Suprapubic skin (tissue), 4 donors: Measurements from ENCODE around the gene MGAM2. TPM values are rescaled to one million over a fixed set of nuclear protein-coding genes. Genes with fewer than 3 reads are reported as not detected.

Source experiments
- DNase-seq, 2 donors: peaks; one replicate each; pipeline ENCODE4 v3.0.0-alpha.2; 2019; ENCODE audit warnings: low spot score in 2 of 2
- H3K27ac ChIP-seq: fragments of 200-600 bp; sonication (generic); one replicate; pipeline ENCODE4 v1.5.1; 2019
- H3K27me3 ChIP-seq: fragments of 200-600 bp; sonication (generic); one replicate; pipeline ENCODE4 v1.5.1; 2019
- H3K36me3 ChIP-seq: fragments of 200-600 bp; sonication (generic); one replicate; pipeline ENCODE4 v1.5.1; 2019
- H3K4me1 ChIP-seq: fragments of 200-600 bp; sonication (generic); one replicate; pipeline ENCODE4 v1.5.1; 2019
- H3K4me3 ChIP-seq: fragments of 200-600 bp; sonication (generic); one replicate; pipeline ENCODE4 v1.5.1; 2019; ENCODE audit warnings: mild to moderate bottlenecking
- H3K9me3 ChIP-seq: fragments of 200-600 bp; sonication (generic); one replicate; pipeline ENCODE4 v1.5.1; 2019
- CTCF ChIP-seq, 2 donors: fragments of 200-600 bp in 1 of 2; fragments of 450-650 bp in 1 of 2; sonication (generic) in 1 of 2; IDR thresholded peaks; one replicate each; pipeline ENCODE4 v1.5.1; 2016 to 2019; ENCODE audit warnings: antibody characterized with exemption in 2 of 2, mild to moderate bottlenecking in 1 of 2, moderate library complexity in 1 of 2
- EP300 ChIP-seq: sonication (generic); formaldehyde crosslinking; IDR thresholded peaks from one replicate; pipeline ENCODE4 v1.6.1; 2017; ENCODE audit warnings: antibody characterized with exemption
- POLR2A ChIP-seq, 2 donors: fragments of 450-650 bp; IDR thresholded peaks; one replicate each; pipeline ENCODE4 v1.6.1; 2017; ENCODE audit warnings: antibody characterized with exemption in 2 of 2, mild to moderate bottlenecking in 2 of 2, moderate library complexity in 2 of 2
- POLR2AphosphoS5 ChIP-seq, 3 donors: sonication (generic); formaldehyde crosslinking; IDR thresholded peaks; one replicate each; pipeline ENCODE4 v1.6.1; 2017; ENCODE audit warnings: antibody characterized with exemption in 3 of 3
- WGBS: methylation state at CpG from one replicate; pipeline ENCODE4 v1.1.5; 2018; 5-methylcytosine and 5-hydroxymethylcytosine counted together
- total RNA-seq, 4 donors: library from RNA; depleted of rRNA; stranded (reverse); fragments of >200 nt; gene quantifications; one replicate each; pipeline ENCODE4 v1.1.0, GENCODE V29; 2016

MGAM2 gene
- total RNA-seq, 4 donors from 2014 or later, result 0.11 to 0.97 (median 0.47) TPM; not detected in 1

GRCh38 chr7:142120524-142120923, 9.0 kb downstream of the MGAM2 start:
- no peak for DNase-seq
- 79% methylated on average over 4 of the region's 4 CpGs for whole genome bisulfite sequencing
- no peaks in the 10 kb centered on the region for H3K27me3 ChIP-seq
- no peak overlapping the region for H3K27ac ChIP-seq
- H3K36me3 ChIP-seq, result no peaks in the 10 kb centered on the region
- no peaks in the 10 kb centered on the region for H3K4me1 ChIP-seq
- no peak for TF ChIP-seq CTCF (IDR thresholded peaks at IDR 0.05)
- no peak for TF ChIP-seq EP300
- no peak for TF ChIP-seq POLR2A (IDR thresholded peaks at IDR 0.05)
- TF ChIP-seq POLR2AphosphoS5 (IDR thresholded peaks at IDR 0.05), result no peak
- H3K4me3 ChIP-seq, result no peak overlapping the region
- no peaks in the 10 kb centered on the region for H3K9me3 ChIP-seq

- TF ChIP-seq POLR2A (IDR thresholded peaks at IDR 0.05), result no peak
- TF ChIP-seq CTCF (IDR thresholded peaks at IDR 0.05), result no peak
- TF ChIP-seq POLR2AphosphoS5 (IDR thresholded peaks at IDR 0.05), result no peak
- TF ChIP-seq EP300, result no peak
- DNase-seq, result no peak
- H3K4me3 ChIP-seq, result no peak overlapping the region
- H3K27me3 ChIP-seq, result no peaks in the 10 kb centered on the region
- 93% methylated on average over 3 of the region's 3 CpGs for WGBS
- H3K27ac ChIP-seq, result no peak overlapping the region
- no peaks in the 10 kb centered on the region for H3K36me3 ChIP-seq
- H3K9me3 ChIP-seq, result no peaks in the 10 kb centered on the region
- no peaks in the 10 kb centered on the region for H3K4me1 ChIP-seq
Measured at GRCh38 chr7:142123184-142123583, 11.7 kb downstream of the MGAM2 start.

GRCh38 chr7:142125256-142125955, 13.9 kb downstream of the MGAM2 start:
- Histone ChIP-seq H3K9me3 (no peaks in the 10 kb centered on the region), H3K27ac (no peak overlapping the region), H3K4me1 (no peaks in the 10 kb centered on the region), H3K27me3 (no peaks in the 10 kb centered on the region), H3K4me3 (no peak overlapping the region), H3K36me3 (no peaks in the 10 kb centered on the region)
- 73% methylated on average over 1 of the region's 1 CpG for WGBS
- no peak for TF ChIP-seq EP300
- no peak for TF ChIP-seq CTCF (IDR thresholded peaks at IDR 0.05)
- TF ChIP-seq POLR2A (IDR thresholded peaks at IDR 0.05), result no peak
- no peak for TF ChIP-seq POLR2AphosphoS5 (IDR thresholded peaks at IDR 0.05)
- no peak for DNase-seq

GRCh38 chr7:142130267-142130666, 18.7 kb downstream of the MGAM2 start:
- no peak for DNase-seq
- no peaks in the 10 kb centered on the region for H3K27me3 ChIP-seq
- no peak overlapping the region for H3K27ac ChIP-seq
- WGBS, result 34% methylated on average over 2 of the region's 2 CpGs
- no peak overlapping the region for H3K4me3 ChIP-seq
- no peak for TF ChIP-seq POLR2A (IDR thresholded peaks at IDR 0.05)
- TF ChIP-seq EP300, result no peak
- no peak for TF ChIP-seq CTCF (IDR thresholded peaks at IDR 0.05)
- no peak for TF ChIP-seq POLR2AphosphoS5 (IDR thresholded peaks at IDR 0.05)
- no peaks in the 10 kb centered on the region for H3K9me3 ChIP-seq
- no peaks in the 10 kb centered on the region for H3K4me1 ChIP-seq
- no peaks in the 10 kb centered on the region for H3K36me3 ChIP-seq

GRCh38 chr7:142131439-142132185, 20.1 kb downstream of the MGAM2 start:
- no peak for TF ChIP-seq POLR2AphosphoS5 (IDR thresholded peaks at IDR 0.05)
- TF ChIP-seq EP300, result no peak
- TF ChIP-seq POLR2A (IDR thresholded peaks at IDR 0.05), result no peak
- no peak for TF ChIP-seq CTCF (IDR thresholded peaks at IDR 0.05)
- no peak overlapping the region for H3K27ac ChIP-seq
- H3K9me3 ChIP-seq, result no peaks in the 10 kb centered on the region
- no peak for DNase-seq
- H3K4me3 ChIP-seq, result no peak overlapping the region
- H3K4me1 ChIP-seq, result no peaks in the 10 kb centered on the region
- H3K36me3 ChIP-seq, result no peaks in the 10 kb centered on the region
- 93% methylated on average over 4 of the region's 4 CpGs for WGBS
- no peaks in the 10 kb centered on the region for H3K27me3 ChIP-seq
